ENCODE measurements around the gene TTC9B.

Gene TTC9B

DNA sequence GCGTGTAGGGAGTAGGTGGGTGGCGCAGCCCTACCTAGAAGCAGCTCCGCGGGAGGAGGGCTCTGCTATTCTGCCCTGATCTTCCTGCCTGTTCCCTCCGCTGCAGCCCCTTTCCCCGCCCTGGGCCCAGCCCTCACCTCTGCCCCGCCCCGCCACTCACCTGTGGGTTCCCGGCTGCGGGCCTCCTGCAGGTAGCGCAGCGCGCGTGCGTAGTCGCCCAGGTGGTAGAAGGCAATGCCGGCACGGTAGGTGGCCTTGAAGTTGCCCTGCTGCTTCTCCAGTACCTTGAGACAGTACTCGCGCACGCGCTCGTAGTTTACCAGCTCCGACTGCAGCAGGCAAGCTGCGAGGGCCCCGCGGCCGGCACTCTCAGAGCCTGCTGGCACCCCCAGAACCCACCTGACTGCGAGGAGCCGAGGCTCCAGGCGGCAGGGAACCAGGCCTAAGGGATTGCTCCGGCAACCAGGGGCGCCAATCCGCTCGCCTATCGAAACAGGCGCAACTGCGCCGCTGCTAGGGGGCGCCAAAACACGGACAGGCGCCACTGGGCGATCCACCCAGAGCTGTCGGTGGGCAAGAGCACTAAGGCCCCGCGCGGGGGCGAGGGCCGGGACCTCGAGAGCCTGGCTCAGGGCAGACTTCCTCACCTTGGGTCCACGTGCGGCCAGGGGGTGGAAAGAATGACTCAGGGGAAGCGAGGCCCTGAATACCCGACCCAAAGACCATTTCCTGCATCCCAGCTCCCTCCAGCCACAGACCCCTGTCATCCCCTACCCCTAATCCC is 965 bp downstream of the TTC9B start:
- in situ Hi-C loops (cut with MboI; ENCODE audit: low sequenced_read_pairs): no loop called here

DNA sequence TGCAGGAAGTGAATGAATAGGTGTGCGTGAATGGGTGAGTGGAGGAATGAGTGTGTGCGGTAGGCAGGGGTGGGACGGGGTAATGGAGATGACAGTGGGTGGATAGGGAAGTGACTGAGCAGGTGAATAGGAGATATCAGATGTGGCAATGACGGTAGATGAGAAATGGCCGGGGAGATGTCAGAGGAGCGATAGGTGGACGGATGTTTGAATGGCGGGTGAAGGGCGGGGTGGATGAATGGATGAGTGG is 1.5 kb downstream of the TTC9B start:
- in situ Hi-C loops (cut with MboI; ENCODE audit: low sequenced_read_pairs): no loop called here

DNA sequence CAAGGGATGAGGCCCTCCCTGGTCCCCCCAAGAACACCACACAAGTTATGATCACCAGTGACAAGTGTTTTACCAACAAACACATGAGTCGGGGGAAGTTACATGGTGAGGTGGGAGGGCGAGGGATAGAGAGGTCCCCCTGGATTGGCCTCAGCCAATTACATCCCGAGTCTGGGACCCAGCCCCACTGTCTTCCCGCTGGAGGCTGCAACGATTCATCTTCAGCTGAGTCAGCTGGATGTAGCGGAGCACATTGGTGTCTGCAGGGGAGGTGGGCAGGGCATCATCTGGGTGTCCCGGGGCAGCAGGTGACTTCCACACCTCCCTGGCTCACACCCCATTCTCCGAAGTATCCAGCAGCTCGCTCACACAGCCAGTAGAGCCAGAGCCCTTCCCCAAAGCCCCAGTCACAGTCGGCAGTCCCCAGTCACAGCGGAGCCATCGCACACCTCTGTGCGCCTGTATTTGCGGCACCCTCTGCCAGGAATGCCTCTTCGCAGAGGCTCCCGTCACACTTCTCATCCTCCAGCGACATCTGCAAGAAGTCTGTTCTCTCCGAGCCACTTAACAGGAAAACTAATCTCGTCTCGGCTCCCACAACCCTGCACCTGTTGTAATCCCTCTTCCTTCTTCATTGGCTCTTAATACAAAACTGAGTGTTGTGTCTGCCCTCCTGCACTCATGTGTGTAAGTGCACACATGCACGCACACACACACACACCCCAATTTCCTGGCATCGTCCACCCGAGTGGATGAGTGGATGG is 2.0 kb downstream of the TTC9B start:
- in situ Hi-C loops (cut with MboI; ENCODE audit: low sequenced_read_pairs): no loop called here

DNA sequence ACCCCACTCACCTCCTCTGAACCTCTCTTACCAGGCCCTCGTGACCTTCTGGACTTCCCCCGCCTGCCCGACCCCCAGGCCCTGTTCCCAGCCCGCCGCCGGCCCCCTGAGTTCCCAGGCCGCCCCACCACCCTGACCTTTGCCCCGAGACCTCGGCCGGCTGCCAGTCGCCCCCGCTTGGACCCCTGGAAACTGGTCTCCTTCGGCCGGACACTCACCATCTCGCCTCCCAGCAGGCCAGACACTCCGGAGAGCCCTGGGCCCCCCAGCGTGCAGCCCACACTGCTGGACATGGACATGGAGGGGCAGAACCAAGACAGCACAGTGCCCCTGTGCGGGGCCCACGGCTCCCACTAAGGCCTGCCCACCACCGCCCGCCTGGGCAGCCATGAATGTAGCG is 3.2 kb downstream of the TTC9B start:
- in situ Hi-C loops (cut with MboI; ENCODE audit: low sequenced_read_pairs): no loop called here

DNA sequence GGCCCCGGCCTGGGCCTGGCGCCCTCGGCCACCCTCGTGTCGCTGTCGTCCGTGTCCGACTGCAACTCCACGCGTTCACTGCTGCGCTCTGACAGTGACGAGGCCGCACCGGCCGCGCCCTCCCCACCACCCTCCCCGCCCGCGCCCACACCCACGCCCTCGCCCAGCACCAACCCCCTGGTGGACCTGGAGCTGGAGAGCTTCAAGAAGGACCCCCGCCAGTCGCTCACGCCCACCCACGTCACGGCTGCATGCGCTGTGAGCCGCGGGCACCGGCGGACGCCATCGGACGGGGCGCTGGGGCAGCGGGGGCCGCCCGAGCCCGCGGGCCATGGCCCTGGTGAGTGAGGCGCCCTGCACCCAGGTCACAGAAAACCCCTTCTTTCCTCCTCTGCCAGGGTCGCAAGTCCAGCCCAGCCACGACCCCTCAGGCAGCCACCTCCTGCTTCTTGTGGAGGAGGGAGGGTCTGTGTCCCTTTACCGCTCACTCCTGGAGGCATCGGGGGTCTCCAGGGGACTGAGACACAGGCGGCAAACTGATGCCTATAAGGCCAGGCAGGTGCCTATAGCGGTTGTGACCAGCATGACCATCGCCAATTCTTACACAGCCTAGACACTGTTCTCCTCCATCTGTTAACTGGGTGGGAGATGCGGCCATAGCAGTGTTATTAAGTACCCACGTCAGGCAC is 4.2 kb downstream of the TTC9B start:
- in situ Hi-C loops (cut with MboI; ENCODE audit: low sequenced_read_pairs): no loop called here

DNA sequence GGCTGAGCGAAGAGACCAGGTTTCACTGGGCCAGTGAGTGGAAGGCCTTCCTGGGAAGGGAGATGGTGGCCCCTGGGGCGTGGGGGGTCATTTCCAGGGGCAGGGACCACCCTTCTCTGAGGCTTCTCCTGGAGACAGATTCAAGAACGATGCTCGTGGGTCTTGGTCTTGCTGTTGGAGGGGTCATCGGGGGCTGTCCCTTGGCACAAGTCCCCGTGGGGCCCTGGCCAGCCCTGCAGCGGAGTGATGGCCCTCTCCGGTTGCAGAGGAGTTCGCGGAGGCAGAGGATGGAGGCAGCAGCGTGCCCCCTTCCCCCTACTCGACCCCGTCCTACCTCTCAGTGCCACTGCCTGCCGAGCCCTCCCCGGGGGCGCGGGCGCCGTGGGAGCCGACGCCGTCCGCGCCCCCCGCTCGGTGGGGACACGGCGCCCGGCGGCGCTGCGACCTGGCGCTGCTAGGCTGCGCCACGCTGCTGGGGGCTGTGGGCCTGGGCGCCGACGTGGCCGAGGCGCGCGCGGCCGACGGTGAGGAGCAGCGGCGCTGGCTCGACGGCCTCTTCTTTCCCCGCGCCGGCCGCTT is 4.8 kb downstream of the TTC9B start:
- in situ Hi-C loops (cut with MboI; ENCODE audit: low sequenced_read_pairs): no loop called here

DNA sequence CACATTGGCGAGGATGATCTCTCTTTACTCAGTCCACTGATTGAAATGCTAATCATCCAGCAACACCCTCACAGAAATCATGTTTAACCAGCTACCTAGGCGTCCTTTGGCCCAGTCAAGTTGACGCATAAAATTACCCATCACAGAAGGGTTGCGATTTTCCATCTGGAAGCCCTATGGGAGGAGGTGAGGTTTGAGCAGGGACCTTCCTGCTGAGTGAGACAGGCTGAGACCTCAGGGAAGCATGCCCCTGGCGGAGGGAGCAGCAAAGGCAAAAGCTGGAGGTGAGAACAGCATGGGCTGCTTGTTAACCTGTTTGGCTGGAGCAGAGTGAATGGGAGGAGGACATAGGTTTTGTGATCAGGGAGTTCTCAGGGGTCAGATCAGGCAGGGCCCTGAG is 7.3 kb downstream of the TTC9B start:
- in situ Hi-C loops (cut with MboI; ENCODE audit: low sequenced_read_pairs): no loop called here

DNA sequence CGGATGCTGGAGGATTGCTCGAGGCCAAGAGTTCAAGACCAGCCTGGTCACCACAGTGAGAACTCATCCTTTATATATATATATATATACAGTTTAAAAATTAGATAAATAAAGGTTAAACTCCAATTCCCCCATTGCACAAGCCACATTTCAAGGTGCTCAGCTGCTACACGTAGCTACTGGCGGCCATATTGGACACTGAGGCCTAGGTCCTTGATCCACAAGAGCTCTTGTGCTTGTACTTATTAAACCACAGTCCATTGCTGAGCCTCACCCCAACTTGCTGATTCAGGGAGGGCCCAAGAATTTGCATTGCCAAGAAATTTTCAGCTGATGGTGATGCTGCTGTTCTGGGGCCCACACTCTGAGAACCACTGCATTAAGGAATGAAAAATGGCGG is 9.6 kb downstream of the TTC9B start:
- in situ Hi-C loops (cut with MboI; ENCODE audit: low sequenced_read_pairs): no loop called here

DNA sequence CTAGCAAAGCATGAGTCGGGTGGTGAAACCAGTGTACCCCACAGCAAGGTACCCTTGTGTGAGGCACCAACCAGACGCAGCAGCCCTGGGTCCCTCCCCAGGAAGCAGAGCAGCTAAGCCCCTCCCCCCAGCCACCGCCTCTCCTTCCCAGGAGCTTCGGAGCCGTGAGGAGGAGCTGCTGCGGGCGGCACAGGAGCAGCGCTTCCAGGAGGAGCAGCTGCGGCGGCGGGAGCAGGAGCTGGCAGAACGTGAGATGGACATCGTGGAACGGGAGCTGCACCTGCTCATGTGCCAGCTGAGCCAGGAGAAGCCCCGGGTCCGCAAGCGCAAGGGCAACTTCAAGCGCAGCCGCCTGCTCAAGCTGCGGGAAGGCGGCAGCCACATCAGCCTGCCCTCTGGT is 12.4 kb downstream of the TTC9B start:
- in situ Hi-C loops (cut with MboI; ENCODE audit: low sequenced_read_pairs): no loop called here

DNA sequence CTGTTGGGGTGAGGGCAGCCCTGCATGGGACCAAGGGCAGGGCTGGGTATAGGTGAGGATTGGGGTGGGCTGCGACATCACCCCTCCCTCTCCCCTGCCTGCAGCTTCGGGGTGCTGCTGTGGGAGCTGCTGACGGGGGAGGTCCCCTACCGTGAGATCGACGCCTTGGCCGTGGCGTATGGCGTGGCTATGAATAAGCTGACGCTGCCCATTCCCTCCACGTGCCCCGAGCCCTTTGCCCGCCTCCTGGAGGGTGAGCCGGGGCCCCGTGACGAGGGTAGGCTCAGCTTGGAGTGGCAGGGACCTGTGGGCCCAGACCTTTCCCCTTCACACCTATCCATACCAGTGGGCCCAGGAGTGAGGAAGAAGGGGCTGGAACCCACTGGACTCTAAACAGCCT is 13.8 kb downstream of the TTC9B start:
- in situ Hi-C loops (cut with MboI; ENCODE audit: low sequenced_read_pairs): no loop called here

DNA sequence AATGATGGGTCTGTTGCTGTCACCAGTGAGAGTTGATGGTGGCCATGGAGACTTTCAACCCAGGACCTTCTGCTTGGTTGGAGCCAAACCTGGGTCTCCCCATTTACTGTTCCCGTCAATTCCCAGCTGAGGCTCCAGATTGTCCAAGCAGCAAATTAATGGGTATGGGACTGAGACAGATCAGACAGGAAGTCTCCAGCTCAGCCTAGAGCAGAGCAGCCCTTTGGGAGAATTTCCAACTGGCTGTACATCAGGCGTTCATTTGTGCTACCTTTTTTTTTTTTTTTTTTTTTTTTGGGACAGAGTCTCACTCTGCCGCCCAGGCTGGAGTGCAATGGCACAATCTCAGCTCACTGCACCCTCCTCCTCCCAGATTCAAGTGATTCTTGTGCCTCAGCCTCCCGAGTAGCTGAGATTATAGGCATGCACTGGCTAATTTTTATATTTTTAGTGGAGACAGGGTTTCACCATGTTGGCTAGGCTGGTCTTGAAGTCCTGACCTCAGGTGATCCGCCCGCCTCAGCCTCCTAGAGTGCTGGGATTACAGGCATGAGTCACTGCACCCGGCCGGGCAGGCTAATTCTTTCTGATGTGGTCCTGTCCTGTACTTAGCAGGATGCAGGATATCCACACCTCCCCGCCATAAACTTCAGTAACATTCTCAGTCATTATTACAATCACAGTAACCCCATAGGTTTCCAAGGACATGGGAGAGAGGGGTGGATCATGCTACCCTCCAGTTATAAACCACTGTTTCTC is 17.7 kb downstream of the TTC9B start:
- in situ Hi-C loops (cut with MboI; ENCODE audit: low sequenced_read_pairs): no loop called here

DNA sequence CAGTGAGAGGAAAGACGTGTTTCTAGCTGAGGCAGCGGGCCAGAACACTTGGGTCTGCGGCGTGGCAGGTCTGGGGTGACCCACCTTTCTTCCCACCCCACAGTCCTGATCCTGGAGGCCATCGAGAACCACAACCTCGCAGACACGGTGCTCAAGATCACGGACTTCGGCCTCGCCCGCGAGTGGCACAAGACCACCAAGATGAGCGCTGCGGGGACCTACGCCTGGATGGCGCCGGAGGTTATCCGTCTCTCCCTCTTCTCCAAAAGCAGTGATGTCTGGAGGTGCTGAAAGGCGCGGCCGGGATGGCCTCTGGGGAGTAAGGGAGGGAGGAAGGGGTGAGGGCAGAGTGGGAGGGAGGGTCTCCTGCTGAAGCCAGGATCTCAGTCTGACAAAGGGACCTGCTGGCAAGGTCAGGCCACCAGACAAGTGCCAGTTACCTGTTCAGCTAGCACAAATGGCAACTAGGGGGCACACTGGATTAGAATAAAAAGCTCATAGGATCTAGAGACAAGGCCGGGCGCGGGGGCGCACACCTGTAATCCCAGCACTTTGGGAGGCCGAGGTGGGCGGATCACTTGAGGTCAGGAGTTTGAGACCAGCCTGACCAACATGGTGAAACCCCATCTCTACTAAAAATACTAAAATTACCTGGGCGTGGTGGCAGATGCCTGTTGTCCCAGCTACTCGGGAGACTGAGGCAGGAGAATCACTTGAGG is 19.8 kb downstream of the TTC9B start:
- in situ Hi-C loops (cut with MboI; ENCODE audit: low sequenced_read_pairs): no loop called here

DNA sequence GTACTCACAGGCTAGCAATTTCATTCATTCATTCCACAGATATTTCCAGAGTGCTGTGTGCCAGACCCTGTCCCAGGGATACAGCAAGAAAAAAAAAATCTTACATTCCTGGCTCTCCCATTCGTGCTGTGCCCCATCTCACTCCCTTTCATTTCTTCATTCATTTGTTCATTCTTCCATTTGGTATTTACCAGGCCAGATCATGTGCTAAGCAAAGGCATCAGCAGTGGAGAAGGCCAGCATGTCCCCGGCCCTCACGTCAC is 24.7 kb downstream of the TTC9B start:
- in situ Hi-C loops (cut with MboI; ENCODE audit: low sequenced_read_pairs): no loop called here

DNA sequence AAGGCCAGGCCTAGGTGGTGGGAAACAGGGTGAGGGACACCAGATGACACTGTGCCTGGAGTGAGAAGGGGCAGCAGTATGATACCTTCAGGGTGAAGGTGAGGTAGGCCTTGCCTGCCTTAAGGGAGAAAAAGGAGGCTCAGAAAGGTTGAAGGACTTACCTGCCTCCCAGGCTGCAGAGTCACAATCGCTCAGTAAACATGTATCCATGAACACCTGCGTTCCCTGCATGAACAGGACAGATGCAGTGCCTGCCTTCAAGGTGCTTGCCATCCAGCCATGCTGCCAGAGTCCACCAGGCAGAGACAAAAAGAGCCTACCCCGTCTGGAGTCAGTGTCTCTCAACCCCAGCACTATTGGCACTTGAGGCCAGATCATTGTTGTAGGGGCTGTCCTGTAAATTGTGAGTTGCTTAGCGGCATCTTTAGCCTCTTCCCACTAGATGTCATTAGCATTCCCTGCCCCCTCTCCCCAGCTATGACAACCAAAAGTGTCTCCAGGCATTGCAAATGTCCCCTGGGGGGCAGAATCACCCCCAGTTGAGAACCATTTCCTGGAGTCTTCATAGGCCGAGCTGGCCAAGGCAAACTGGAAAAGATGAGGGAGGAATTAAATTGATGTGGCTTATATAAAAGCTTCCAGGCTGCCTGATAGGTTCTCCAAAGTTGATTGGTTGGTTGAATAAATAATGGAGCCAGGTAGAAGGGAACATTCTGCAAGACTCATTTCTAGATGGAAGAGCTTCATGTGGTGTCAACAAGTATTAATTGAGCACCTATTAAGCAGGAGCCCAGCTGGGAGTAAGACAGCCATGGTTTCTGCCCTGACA is 25.2 kb downstream of the TTC9B start:
- in situ Hi-C loops (cut with MboI; ENCODE audit: low sequenced_read_pairs): no loop called here

DNA sequence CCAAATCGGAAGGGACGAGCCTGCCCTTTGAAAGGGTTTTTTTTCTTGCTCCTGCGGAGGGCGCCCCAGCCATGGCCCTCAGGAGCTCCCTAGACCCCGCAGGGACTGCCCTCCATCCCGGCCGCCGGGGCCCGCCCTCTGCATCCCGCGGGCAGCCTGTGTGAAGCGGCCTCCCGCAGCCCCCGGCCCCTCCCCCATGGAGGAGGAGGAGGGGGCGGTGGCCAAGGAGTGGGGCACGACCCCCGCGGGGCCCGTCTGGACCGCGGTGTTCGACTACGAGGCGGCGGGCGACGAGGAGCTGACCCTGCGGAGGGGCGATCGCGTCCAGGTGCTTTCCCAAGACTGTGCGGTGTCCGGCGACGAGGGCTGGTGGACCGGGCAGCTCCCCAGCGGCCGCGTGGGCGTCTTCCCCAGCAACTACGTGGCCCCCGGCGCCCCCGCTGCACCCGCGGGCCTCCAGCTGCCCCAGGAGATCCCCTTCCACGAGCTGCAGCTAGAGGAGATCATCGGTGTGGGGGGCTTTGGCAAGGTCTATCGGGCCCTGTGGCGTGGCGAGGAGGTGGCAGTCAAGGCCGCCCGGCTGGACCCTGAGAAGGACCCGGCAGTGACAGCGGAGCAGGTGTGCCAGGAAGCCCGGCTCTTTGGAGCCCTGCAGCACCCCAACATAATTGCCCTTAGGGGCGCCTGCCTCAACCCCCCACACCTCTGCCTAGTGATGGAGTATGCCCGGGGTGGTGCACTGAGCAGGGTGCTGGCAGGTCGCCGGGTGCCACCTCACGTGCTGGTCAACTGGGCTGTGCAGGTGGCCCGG is 26.1 kb downstream of the TTC9B start:
- in situ Hi-C loops (cut with MboI; ENCODE audit: low sequenced_read_pairs): no loop called here

DNA sequence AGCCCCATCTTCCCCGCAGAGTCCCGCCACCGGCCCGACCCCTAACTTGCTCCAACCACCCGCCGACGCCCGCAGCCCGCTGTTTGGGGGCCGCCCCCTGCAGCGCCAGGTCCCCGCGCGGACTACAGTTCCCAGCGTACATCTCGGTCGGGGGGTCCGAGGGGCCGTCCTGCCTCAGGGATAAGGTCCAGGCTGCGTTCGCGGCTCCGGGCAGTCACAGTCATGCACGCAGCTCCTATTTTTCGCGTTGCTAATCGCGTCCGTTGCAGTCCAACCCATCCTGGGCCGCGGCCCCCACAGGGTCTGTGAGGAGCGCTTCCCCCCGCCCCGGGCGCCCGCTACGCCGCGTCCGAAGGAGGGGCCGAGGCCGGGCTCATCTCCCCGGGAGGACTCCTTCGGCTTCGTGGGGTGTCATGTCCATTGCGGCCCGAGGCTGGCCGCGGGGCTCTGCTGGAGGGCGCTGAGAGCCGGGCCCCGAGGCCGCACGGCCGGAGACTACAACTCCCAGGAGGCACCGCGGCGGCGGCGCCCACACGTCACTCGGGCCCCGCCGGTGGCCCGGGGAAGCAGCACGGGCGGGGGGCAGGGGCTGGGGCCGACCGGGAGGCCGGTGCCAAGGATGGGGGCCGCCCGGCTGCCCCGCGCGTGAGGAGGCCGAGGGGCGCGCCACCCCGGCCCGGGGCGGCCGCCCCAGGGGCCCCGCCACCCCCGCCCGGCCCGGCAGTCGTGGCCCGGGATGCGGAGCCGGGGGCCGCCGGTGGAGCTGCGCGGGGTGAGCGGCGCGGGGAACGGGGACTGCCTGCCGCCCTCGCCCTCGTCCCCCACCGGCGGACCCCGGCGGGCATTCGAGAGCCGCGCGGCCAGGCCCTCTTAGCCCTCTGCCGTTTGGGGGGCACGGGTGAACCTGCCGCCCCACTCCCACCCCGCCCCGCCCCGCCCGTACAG is 27.0 kb downstream of the TTC9B start, which contains the start of gene MAP3K10:
Gene MAP3K10, plus strand, starts transcription at position 536 of the 945 bp plus-strand sequence. CDS start 606 bp downstream, outside the sequence.
- in situ Hi-C loops (cut with MboI; ENCODE audit: low sequenced_read_pairs): no loop called here

DNA sequence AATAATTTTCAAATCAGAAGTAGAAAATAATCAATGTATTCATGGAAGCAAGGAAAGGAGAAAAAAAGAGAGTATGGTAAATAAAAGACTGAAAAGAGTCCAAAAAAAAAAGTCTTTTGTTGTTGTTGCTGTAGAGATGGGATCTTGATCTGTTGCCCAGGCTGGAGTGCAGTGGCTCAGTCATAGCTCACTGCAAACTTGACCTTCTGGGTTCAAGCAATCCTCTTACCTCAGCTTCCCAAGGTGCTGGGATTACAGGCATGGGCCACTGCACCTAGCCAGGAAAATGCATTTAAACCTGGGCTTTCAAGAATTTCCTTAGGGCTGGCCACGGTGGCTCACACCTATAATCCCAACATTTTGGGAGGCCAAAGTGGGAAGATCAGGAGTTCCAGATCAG is 33.9 kb downstream of the TTC9B start:
- in situ Hi-C loops (cut with MboI; ENCODE audit: low sequenced_read_pairs): no loop called here

DNA sequence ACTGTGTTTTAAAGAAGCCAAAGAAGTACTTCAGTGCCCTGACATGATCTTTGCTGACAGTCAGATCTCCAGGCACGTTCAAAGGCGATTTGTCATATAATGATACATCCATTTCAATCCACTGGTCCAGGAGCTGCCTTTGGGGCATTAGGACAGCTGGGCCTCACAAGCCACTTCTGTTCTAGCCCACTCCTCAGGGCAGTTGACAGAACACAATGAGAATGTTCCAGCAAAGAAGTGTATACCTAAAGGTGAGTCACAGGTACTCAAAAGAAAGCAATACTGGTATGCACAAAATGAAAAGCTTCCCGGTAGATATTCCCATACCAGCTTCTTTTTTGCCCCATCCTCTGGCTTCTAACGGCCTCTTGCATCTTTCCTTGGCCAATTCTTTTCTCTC is 39.4 kb downstream of the TTC9B start:
- in situ Hi-C loops (cut with MboI; ENCODE audit: low sequenced_read_pairs): no loop called here

All from HL-60/S4 treated with phorbol 12-myristate 13-acetate at 8.2 ng/mL for 4 days and 3 days (cell line).